ENCODE measurements around the gene ALMS1.
"Not testable (repeated sequence)": the region's sequence is repeated elsewhere in the genome, so short reads cannot be mapped to it uniquely, and the experiment has no call there.

The ALMS1 gene, protein sequence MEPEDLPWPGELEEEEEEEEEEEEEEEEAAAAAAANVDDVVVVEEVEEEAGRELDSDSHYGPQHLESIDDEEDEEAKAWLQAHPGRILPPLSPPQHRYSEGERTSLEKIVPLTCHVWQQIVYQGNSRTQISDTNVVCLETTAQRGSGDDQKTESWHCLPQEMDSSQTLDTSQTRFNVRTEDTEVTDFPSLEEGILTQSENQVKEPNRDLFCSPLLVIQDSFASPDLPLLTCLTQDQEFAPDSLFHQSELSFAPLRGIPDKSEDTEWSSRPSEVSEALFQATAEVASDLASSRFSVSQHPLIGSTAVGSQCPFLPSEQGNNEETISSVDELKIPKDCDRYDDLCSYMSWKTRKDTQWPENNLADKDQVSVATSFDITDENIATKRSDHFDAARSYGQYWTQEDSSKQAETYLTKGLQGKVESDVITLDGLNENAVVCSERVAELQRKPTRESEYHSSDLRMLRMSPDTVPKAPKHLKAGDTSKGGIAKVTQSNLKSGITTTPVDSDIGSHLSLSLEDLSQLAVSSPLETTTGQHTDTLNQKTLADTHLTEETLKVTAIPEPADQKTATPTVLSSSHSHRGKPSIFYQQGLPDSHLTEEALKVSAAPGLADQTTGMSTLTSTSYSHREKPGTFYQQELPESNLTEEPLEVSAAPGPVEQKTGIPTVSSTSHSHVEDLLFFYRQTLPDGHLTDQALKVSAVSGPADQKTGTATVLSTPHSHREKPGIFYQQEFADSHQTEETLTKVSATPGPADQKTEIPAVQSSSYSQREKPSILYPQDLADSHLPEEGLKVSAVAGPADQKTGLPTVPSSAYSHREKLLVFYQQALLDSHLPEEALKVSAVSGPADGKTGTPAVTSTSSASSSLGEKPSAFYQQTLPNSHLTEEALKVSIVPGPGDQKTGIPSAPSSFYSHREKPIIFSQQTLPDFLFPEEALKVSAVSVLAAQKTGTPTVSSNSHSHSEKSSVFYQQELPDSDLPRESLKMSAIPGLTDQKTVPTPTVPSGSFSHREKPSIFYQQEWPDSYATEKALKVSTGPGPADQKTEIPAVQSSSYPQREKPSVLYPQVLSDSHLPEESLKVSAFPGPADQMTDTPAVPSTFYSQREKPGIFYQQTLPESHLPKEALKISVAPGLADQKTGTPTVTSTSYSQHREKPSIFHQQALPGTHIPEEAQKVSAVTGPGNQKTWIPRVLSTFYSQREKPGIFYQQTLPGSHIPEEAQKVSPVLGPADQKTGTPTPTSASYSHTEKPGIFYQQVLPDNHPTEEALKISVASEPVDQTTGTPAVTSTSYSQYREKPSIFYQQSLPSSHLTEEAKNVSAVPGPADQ (N-terminal part only)

DNA sequence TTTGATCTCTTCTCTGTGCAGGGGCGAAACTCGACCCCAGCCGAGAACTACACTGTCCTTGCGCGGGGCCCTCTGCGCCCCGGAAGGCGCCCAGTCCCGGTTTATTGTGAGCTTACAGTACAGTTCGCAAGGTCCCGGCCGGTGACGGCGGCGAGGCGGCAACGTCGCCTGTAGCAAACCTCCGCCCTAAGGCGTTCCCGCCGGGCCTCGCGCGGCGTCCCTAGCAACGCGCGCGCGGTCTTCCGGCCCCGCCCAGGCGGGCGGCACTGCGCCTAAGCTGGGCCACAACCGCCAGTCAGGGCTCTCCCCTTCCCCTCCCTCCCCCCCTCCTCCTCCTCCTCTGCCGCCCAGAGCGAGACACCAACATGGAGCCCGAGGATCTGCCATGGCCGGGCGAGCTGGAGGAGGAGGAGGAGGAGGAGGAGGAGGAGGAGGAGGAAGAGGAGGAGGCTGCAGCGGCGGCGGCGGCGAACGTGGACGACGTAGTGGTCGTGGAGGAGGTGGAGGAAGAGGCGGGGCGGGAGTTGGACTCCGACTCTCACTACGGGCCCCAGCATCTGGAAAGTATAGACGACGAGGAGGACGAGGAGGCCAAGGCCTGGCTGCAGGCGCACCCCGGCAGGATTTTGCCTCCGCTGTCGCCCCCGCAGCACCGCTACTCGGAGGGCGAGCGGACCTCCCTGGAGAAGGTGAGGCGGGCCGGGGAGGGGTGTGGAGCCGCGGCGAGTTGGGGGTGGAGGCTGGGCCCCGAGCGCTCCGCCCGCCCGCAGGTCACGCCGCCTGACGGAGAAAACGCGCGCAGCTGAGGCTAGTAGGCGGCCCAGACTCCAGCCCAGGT lies at the start of gene ALMS1:
Gene ALMS1, plus strand, starts transcription at position 333 of the 838 bp plus-strand sequence. Its CDS starts 33 bp downstream, at position 366.
- H3K27ac ChIP-seq (ENCODE audit: low read depth, low read length): peak within 1 kb of the TSS; percentile 81
- H3K9ac ChIP-seq (ENCODE audit: low read length in 5 of 5): peak within 1 kb of the TSS; percentile 79 to 94 (median 87)
- H3K4me1 ChIP-seq (ENCODE audit: control insufficient read depth in 5 of 5, insufficient read depth in 5 of 5, low read length in 5 of 5): peaks cover 2 to 22% (median 15%) of the 10 kb centered on the region in 5 donors
- H3K27me3 ChIP-seq (ENCODE audit: control insufficient read depth in 5 of 5, insufficient read depth in 4 of 5, low read length in 5 of 5): no peaks in the 10 kb centered on the region
- H3K36me3 ChIP-seq (ENCODE audit: control insufficient read depth in 5 of 5, insufficient read depth in 5 of 5, low read length in 5 of 5): no peaks in the 10 kb centered on the region
- H3K4me3 ChIP-seq (ENCODE audit: low read depth in 1 of 5, low read length in 5 of 5): peak within 1 kb of the TSS; percentile 77 to 98 (median 93)
- H3K9me3 ChIP-seq (ENCODE audit: control insufficient read depth in 5 of 5, low read length in 5 of 5): no peaks in the 10 kb centered on the region

DNA sequence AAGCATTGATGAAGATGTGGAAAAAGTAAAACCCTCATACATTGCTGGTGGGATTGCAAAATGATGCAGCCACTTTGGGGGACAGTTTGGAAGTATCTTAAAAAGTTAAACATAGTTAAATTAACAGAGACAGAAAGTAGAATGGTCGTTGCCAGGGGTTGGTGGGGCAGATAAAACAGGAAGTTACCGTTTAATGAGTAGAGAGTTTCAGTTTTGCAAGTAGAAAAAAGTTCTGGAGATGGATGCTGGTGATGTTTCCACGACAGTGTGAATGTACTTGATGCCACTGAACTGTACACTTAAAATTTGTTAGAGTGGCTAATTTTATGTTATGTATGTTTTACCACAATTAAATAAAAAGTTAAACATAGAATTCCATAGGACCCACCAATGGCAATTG lies 47.8 kb upstream of the ALMS1 start:
- no peaks in the 10 kb centered on the region for H3K27me3 ChIP-seq (ENCODE audit: control insufficient read depth in 5 of 5, insufficient read depth in 4 of 5, low read length in 5 of 5)
- H3K36me3 ChIP-seq (ENCODE audit: control insufficient read depth in 5 of 5, insufficient read depth in 5 of 5, low read length in 5 of 5): no peaks in the 10 kb centered on the region
- no peak overlapping the region for H3K4me3 ChIP-seq (ENCODE audit: low read depth in 1 of 5, low read length in 5 of 5)
- H3K9ac ChIP-seq (ENCODE audit: low read length in 5 of 5): no peak overlapping the region
- peaks cover 0 to 14% (median 7%) of the 10 kb centered on the region in 5 donors for H3K9me3 ChIP-seq (ENCODE audit: control insufficient read depth in 5 of 5, low read length in 5 of 5)
- no peaks in the 10 kb centered on the region for H3K4me1 ChIP-seq (ENCODE audit: control insufficient read depth in 5 of 5, insufficient read depth in 5 of 5, low read length in 5 of 5)
- no peak overlapping the region for H3K27ac ChIP-seq (ENCODE audit: low read depth, low read length)

DNA sequence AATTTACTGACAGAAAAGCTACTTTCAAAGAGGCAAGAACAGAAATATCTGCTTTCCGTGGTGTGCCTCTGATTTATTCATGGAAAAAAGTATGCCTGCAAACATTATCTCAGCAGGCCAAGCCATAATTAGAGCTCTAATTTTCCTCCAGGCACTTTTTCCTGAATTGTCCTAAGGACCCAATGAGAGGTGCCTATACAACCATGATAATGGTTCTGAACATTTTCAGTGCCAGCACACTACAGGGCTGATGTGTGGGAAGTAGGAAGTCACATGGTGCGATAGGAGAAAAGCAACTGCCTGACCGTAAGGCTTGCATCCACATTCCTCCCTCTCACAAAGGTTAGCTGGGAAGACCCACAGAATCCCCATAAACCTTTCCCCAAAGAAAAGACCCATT lies 46.4 kb upstream of the ALMS1 start:
- H3K9me3 ChIP-seq (ENCODE audit: control insufficient read depth in 5 of 5, low read length in 5 of 5): peaks cover 0 to 12% (median 7%) of the 10 kb centered on the region in 5 donors
- H3K27ac ChIP-seq (ENCODE audit: low read depth, low read length): no peak overlapping the region

DNA sequence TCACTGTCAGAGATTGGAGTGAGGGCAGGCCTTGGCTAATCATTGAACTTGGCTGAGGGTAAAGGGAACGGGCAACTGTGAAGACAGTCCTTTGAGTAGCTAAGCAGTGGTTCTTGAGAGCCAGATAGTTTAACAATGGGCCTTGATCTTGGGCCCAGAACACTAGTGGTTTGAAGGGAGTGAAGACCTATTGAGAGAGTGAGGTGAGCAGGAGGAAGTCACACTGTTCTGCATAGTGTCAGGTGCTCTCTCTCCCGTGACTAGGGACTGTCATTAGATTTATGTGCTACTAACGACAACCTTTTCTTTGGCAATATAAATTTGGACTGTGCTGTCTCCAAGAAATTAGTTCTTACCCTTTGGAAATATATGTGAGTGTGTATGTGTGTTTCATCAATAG lies 44.6 kb upstream of the ALMS1 start:
- no peaks in the 10 kb centered on the region for H3K36me3 ChIP-seq (ENCODE audit: control insufficient read depth in 5 of 5, insufficient read depth in 5 of 5, low read length in 5 of 5)
- no peak overlapping the region for H3K9ac ChIP-seq (ENCODE audit: low read length in 5 of 5)
- no peaks in the 10 kb centered on the region for H3K9me3 ChIP-seq (ENCODE audit: control insufficient read depth in 5 of 5, low read length in 5 of 5)
- no peak overlapping the region for H3K4me3 ChIP-seq (ENCODE audit: low read depth in 1 of 5, low read length in 5 of 5)
- H3K4me1 ChIP-seq (ENCODE audit: control insufficient read depth in 5 of 5, insufficient read depth in 5 of 5, low read length in 5 of 5): no peaks in the 10 kb centered on the region
- no peaks in the 10 kb centered on the region for H3K27me3 ChIP-seq (ENCODE audit: control insufficient read depth in 5 of 5, insufficient read depth in 4 of 5, low read length in 5 of 5)
- no peak overlapping the region for H3K27ac ChIP-seq (ENCODE audit: low read depth, low read length)

More for the DNA sequence above, 46.4 kb upstream of the ALMS1 start:
- H3K9ac ChIP-seq (ENCODE audit: low read length in 5 of 5): no peak overlapping the region
- no peaks in the 10 kb centered on the region for H3K4me1 ChIP-seq (ENCODE audit: control insufficient read depth in 5 of 5, insufficient read depth in 5 of 5, low read length in 5 of 5)
- H3K36me3 ChIP-seq (ENCODE audit: control insufficient read depth in 5 of 5, insufficient read depth in 5 of 5, low read length in 5 of 5): no peaks in the 10 kb centered on the region
- H3K4me3 ChIP-seq (ENCODE audit: low read depth in 1 of 5, low read length in 5 of 5): no peak overlapping the region
- H3K27me3 ChIP-seq (ENCODE audit: control insufficient read depth in 5 of 5, insufficient read depth in 4 of 5, low read length in 5 of 5): no peaks in the 10 kb centered on the region

DNA sequence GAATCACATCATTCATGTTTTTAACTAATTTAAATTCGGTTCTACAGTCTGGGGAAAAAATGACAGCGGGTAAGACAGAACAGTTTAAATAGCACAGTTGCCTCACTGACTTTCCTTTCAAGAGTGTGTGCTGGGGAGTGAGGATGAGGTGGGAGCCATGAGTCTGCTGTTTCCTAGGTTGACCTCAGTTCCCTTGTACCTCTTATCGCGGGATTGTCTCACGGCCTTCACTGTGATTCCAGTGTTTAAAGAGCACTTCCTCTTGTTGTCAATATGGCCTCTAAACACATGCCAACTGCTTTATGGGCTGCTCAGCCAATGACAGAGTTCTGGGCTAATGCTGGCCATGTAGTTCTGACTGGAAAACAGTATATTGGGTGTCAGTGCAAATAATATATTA lies 41.6 kb upstream of the ALMS1 start:
- Histone ChIP-seq H3K27me3 (ENCODE audit: control insufficient read depth in 5 of 5, insufficient read depth in 4 of 5, low read length in 5 of 5) (peaks cover 0 to 3% (median 0%) of the 10 kb centered on the region in 5 donors), H3K27ac (ENCODE audit: low read depth, low read length) (no peak overlapping the region), H3K4me1 (ENCODE audit: control insufficient read depth in 5 of 5, insufficient read depth in 5 of 5, low read length in 5 of 5) (no peaks in the 10 kb centered on the region), H3K9ac (ENCODE audit: low read length in 5 of 5) (no peak overlapping the region), H3K36me3 (ENCODE audit: control insufficient read depth in 5 of 5, insufficient read depth in 5 of 5, low read length in 5 of 5) (no peaks in the 10 kb centered on the region), H3K9me3 (ENCODE audit: control insufficient read depth in 5 of 5, low read length in 5 of 5) (no peaks in the 10 kb centered on the region), H3K4me3 (ENCODE audit: low read depth in 1 of 5, low read length in 5 of 5) (no peak overlapping the region)

DNA sequence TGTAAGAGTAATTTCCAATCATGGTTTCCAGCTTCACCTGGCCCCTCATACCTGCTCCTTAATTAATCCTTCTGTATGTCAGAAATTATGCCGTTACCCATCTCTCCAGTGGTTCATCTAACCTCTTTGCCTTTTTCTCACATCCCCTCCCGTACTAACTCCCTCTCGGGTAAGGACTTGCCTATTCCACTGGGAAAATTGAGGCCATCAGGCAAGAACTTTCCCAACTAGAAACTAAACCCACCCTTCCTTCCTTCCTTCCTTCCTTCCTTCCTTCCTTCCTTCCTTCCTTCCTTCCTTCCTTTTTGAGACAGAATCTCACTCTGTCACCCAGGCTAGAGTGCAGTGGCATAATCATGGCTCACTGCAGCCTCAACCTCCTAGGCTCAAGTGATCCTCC lies 40.9 kb upstream of the ALMS1 start:
- H3K36me3 ChIP-seq (ENCODE audit: control insufficient read depth in 5 of 5, insufficient read depth in 5 of 5, low read length in 5 of 5); H3K4me3 ChIP-seq (ENCODE audit: low read depth in 1 of 5, low read length in 5 of 5); H3K27ac ChIP-seq (ENCODE audit: low read depth, low read length); H3K9me3 ChIP-seq (ENCODE audit: control insufficient read depth in 5 of 5, low read length in 5 of 5); H3K27me3 ChIP-seq (ENCODE audit: control insufficient read depth in 5 of 5, insufficient read depth in 4 of 5, low read length in 5 of 5); H3K9ac ChIP-seq (ENCODE audit: low read length in 5 of 5); H3K4me1 ChIP-seq (ENCODE audit: control insufficient read depth in 5 of 5, insufficient read depth in 5 of 5, low read length in 5 of 5): not testable (repeated sequence)

DNA sequence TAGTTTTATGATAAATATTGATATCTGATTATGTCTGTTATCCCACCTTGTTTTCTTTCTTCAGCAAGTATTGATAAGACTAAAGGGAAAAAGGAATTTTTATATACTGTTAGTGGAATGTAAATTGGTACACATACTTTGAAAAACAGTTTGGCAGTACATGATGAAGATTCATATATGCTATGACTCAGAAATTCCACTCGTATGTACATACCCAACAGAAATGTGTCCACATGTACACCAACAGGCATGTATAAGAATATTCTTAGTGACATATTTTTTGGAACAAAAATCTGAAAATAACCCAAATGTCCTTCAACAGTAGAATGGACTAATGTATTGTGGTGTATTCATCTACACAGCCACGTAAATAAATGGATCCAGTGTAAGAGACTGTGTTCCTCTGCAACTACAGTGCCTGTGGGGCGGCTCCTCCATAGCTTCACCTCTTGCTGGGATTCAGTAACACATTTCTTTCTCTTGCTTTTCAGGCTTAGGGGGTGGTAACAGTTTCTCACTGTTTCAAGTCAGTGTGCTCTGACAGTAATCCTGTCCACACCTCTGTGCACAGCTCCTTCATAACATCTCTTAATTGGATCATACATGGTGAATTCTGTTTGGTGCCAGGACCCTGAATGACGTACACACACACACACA lies 35.5 kb upstream of the ALMS1 start:
- H3K27me3 ChIP-seq (ENCODE audit: control insufficient read depth in 5 of 5, insufficient read depth in 4 of 5, low read length in 5 of 5): peaks cover 0 to 3% (median 0%) of the 10 kb centered on the region in 5 donors
- no peaks in the 10 kb centered on the region for H3K4me1 ChIP-seq (ENCODE audit: control insufficient read depth in 5 of 5, insufficient read depth in 5 of 5, low read length in 5 of 5)
- H3K36me3 ChIP-seq (ENCODE audit: control insufficient read depth in 5 of 5, insufficient read depth in 5 of 5, low read length in 5 of 5): no peaks in the 10 kb centered on the region
- no peak overlapping the region for H3K9ac ChIP-seq (ENCODE audit: low read length in 5 of 5)
- H3K27ac ChIP-seq (ENCODE audit: low read depth, low read length): no peak overlapping the region
- H3K4me3 ChIP-seq (ENCODE audit: low read depth in 1 of 5, low read length in 5 of 5): no peak overlapping the region
- H3K9me3 ChIP-seq (ENCODE audit: control insufficient read depth in 5 of 5, low read length in 5 of 5): no peaks in the 10 kb centered on the region

DNA sequence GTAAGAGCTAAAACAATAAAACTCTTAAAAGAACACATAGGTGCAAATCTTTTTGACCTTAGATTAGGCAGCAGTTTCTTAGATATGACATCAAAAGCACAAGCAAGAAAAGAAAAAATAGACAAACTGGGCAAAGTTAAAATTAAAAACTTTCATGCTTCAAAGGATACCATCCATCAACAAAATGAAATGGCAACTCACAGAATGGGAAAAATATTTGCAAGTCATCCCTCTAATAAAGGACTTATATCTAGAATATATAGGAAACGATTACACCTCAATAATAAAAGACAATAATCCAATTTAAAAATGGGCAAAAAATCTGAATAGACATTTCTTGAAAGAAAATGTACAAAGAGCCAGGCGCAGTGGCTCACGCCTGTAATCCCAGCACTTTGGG lies 29.5 kb upstream of the ALMS1 start:
- no peak overlapping the region for H3K4me3 ChIP-seq (ENCODE audit: low read depth in 1 of 5, low read length in 5 of 5)
- peaks cover 0 to 2% (median 0%) of the 10 kb centered on the region in 5 donors for H3K4me1 ChIP-seq (ENCODE audit: control insufficient read depth in 5 of 5, insufficient read depth in 5 of 5, low read length in 5 of 5)
- H3K27ac ChIP-seq (ENCODE audit: low read depth, low read length): no peak overlapping the region
- no peaks in the 10 kb centered on the region for H3K36me3 ChIP-seq (ENCODE audit: control insufficient read depth in 5 of 5, insufficient read depth in 5 of 5, low read length in 5 of 5)
- no peaks in the 10 kb centered on the region for H3K9me3 ChIP-seq (ENCODE audit: control insufficient read depth in 5 of 5, low read length in 5 of 5)
- no peaks in the 10 kb centered on the region for H3K27me3 ChIP-seq (ENCODE audit: control insufficient read depth in 5 of 5, insufficient read depth in 4 of 5, low read length in 5 of 5)
- no peak overlapping the region for H3K9ac ChIP-seq (ENCODE audit: low read length in 5 of 5)

Data from subcutaneous abdominal adipose tissue (tissue), 5 donors.